Gastrocnemius medialis (tissue), 4 donors: ENCODE measurements around the gene AK2. TPM values are rescaled to one million over a fixed set of nuclear protein-coding genes. Genes with fewer than 3 reads are reported as not detected.

Experiments used
- ATAC-seq, 2 donors: fragments of 150-250 bp; one replicate each; pipeline ENCODE4 v1.9.1; 2016
- DNase-seq, 2 donors: peaks; one replicate each; pipeline ENCODE4 v3.0.0-alpha.2; 2019
- H3K27ac ChIP-seq, 4 donors: fragments of 200-600 bp; sonication (generic); 1 replicate in 1 of 4; 2 replicates in 3 of 4; pipeline ENCODE4 v1.5.1; 2016 to 2018; ENCODE audit warnings: mild to moderate bottlenecking in 2 of 4, moderate library complexity in 1 of 4
- H3K27me3 ChIP-seq, 3 donors: fragments of 200-600 bp; sonication (generic) in 2 of 3; 1 replicate in 1 of 3; 2 replicates in 2 of 3; pipeline versions ENCODE4 v1.5.1 to v1.6.0; 2016 to 2019; ENCODE audit warnings: mild to moderate bottlenecking in 1 of 3, moderate library complexity in 1 of 3
- H3K36me3 ChIP-seq, 2 donors: fragments of 200-600 bp; sonication (generic) in 1 of 2; one replicate each; pipeline ENCODE4 v1.5.1; 2017 to 2018
- H3K4me1 ChIP-seq, 2 donors: fragments of 200-600 bp; sonication (generic) in 1 of 2; one replicate each; pipeline ENCODE4 v1.5.1; 2016 to 2017; ENCODE audit warnings: mild to moderate bottlenecking in 2 of 2
- H3K4me3 ChIP-seq, 4 donors: fragments of 200-600 bp; sonication (generic) in 3 of 4; 1 replicate in 1 of 4; 2 replicates in 3 of 4; pipeline ENCODE4 v1.5.1; 2016 to 2019; ENCODE audit warnings: mild to moderate bottlenecking in 2 of 4
- H3K9me3 ChIP-seq, 3 donors: fragments of 200-600 bp; sonication (generic) in 2 of 3; 1 replicate in 1 of 3; 2 replicates in 2 of 3; pipeline ENCODE4 v1.5.1; 2016 to 2019
- CTCF ChIP-seq, 5 experiments: fragments of 450-650 bp in 3 of 5; fragments of 200-600 bp in 2 of 5; sonication (generic) in 2 of 5; IDR thresholded peaks in 4 of 5; conservative IDR thresholded peaks in 1 of 5; 1 replicate in 4 of 5; 2 replicates in 1 of 5; pipeline ENCODE4 v1.5.1; 2016 to 2019; ENCODE audit warnings: antibody characterized with exemption in 5 of 5, mild to moderate bottlenecking in 3 of 5, moderate library complexity in 3 of 5
- POLR2A ChIP-seq, 2 donors: fragments of 450-650 bp; IDR thresholded peaks; one replicate each; pipeline ENCODE4 v1.6.1; 2017; ENCODE audit warnings: antibody characterized with exemption in 2 of 2, mild to moderate bottlenecking in 2 of 2, moderate library complexity in 2 of 2
- in situ Hi-C, 4 donors: fragments of 200-750 bp; cut with MboI; loops; one replicate each; pipeline versions ENCODE4 v1.15.0 to v1.8.0; 2017; ENCODE audit warnings: low sequenced_read_pairs in 4 of 4
- intact Hi-C: fragments of 100-400 bp; cut with DNase I; formaldehyde crosslinking; loops from one replicate; pipeline ENCODE4 v1.15.1; 2023; ENCODE audit warnings: low total_unique reads
- total RNA-seq, 4 donors: library from RNA; depleted of rRNA; stranded (reverse); fragments of >200 nt; gene quantifications; one replicate each; pipeline versions ENCODE4 v1.1.0 to v1.2.3, GENCODE V29; 2016

The AK2 gene
- total RNA-seq, 4 donors from 2014 or later = 125 to 261 (median 152) TPM

GRCh38 chr1:33081554-33082305, 45.0 kb upstream of the AK2 start:
- in situ Hi-C loops = loop anchor here in 2 of 4 donors (5.0 to 10.0 kb wide), 2 partner anchors 144 to 147 kb away; no protein-coding TSS in a partner anchor

GRCh38 chr1:33080885-33081553, 44.3 kb upstream of the AK2 start, which contains the start of gene AZIN2:
Gene AZIN2 (plus strand): TSS chr1:33081153. CDS start chr1:33082250, 1,097 bp downstream.
- peak; percentile 97 to 99 for ATAC-seq
- peak within 1 kb of the TSS; percentile 63 to 80 (median 68) for H3K4me3 ChIP-seq
- TF ChIP-seq CTCF (IDR thresholded peaks at IDR 0.05 in 4 of 5, conservative IDR thresholded peaks at IDR 0.05 in 1 of 5) = no peak
- peak; percentile 57 to 88 for TF ChIP-seq POLR2A (IDR thresholded peaks at IDR 0.05)
- H3K36me3 ChIP-seq = no peaks in the 10 kb centered on the region
- in situ Hi-C loops (loop anchor here in 2 of 4 donors (5.0 to 10.0 kb wide), 2 partner anchors 144 to 146 kb away; no protein-coding TSS in a partner anchor), intact Hi-C loops (loop anchor here (2.0 to 10.0 kb wide), 2 partner anchors 26 to 376 kb away; partner anchors contain the start of gene SYNC)
- H3K4me1 ChIP-seq = peaks cover 13 to 18% of the 10 kb centered on the region in 2 donors
- peak within 1 kb of the TSS in 3 of 4 donors; percentile 36 to 66 (median 57) for H3K27ac ChIP-seq
- no peaks in the 10 kb centered on the region for H3K27me3 ChIP-seq
- peak; percentile 93 to 94 for DNase-seq
- no peaks in the 10 kb centered on the region for H3K9me3 ChIP-seq

More at GRCh38 chr1:33081554-33082305, 45.0 kb upstream of the AK2 start:
- Histone ChIP-seq H3K27ac (peak overlapping the region in 2 of 4 donors; percentile 57 to 66), H3K4me1 (peaks cover 13 to 18% of the 10 kb centered on the region in 2 donors), H3K27me3 (no peaks in the 10 kb centered on the region), H3K9me3 (no peaks in the 10 kb centered on the region), H3K36me3 (no peaks in the 10 kb centered on the region), H3K4me3 (peak overlapping the region; percentile 63 to 80 (median 68))
- intact Hi-C loops = loop anchor here (2.0 to 10.0 kb wide), 2 partner anchors 27 to 377 kb away; partner anchors contain the start of gene SYNC
- DNase-seq = no peak
- peak in 1 of 2 donors; percentile 3 for ATAC-seq
- no peak for TF ChIP-seq CTCF (IDR thresholded peaks at IDR 0.05 in 4 of 5, conservative IDR thresholded peaks at IDR 0.05 in 1 of 5)
- TF ChIP-seq POLR2A (IDR thresholded peaks at IDR 0.05) = no peak

GRCh38 chr1:33080373-33080772, 43.7 kb upstream of the AK2 start:
- H3K4me1 ChIP-seq = peaks cover 13 to 18% of the 10 kb centered on the region in 2 donors
- H3K27me3 ChIP-seq = no peaks in the 10 kb centered on the region
- in situ Hi-C loops = loop anchor here in 2 of 4 donors (5.0 to 10.0 kb wide), 2 partner anchors 143 to 146 kb away; no protein-coding TSS in a partner anchor
- H3K4me3 ChIP-seq = peak overlapping the region; percentile 63 to 80 (median 68)
- intact Hi-C loops = loop anchor here (2.0 to 10.0 kb wide), 2 partner anchors 26 to 376 kb away; partner anchors contain the start of gene SYNC
- H3K9me3 ChIP-seq = no peaks in the 10 kb centered on the region
- no peaks in the 10 kb centered on the region for H3K36me3 ChIP-seq
- no peak for TF ChIP-seq CTCF (IDR thresholded peaks at IDR 0.05 in 4 of 5, conservative IDR thresholded peaks at IDR 0.05 in 1 of 5)
- no peak for TF ChIP-seq POLR2A (IDR thresholded peaks at IDR 0.05)
- DNase-seq (no peak), ATAC-seq (peak in 1 of 2 donors; percentile 7)
- peak overlapping the region in 2 of 4 donors; percentile 57 to 66 for H3K27ac ChIP-seq

GRCh38 chr1:33078030-33078591, 41.4 kb upstream of the AK2 start:
- in situ Hi-C loops = loop anchor here in 2 of 4 donors (10.0 kb wide), 2 partner anchors 143 to 153 kb away; no protein-coding TSS in a partner anchor
- intact Hi-C loops = no loop called here
- ATAC-seq (no peak), DNase-seq (no peak)
- Histone ChIP-seq H3K4me3 (no peak overlapping the region), H3K27me3 (no peaks in the 10 kb centered on the region), H3K4me1 (peaks cover 13 to 18% of the 10 kb centered on the region in 2 donors), H3K36me3 (no peaks in the 10 kb centered on the region), H3K9me3 (no peaks in the 10 kb centered on the region), H3K27ac (no peak overlapping the region)
- TF ChIP-seq CTCF (IDR thresholded peaks at IDR 0.05 in 4 of 5, conservative IDR thresholded peaks at IDR 0.05 in 1 of 5) = no peak
- no peak for TF ChIP-seq POLR2A (IDR thresholded peaks at IDR 0.05)
